GM12873 (cell line): Measurements from ENCODE around the gene KRTAP4-2.

Experiments used
- TF ChIP-seq, protein P1 (sequence below): IDR thresholded peaks from 2 replicates; pipeline ENCODE4 v1.5.1; 2012; ENCODE audit warnings: low read depth, mild to moderate bottlenecking, moderate library complexity, low read length, control low read depth; ENCODE audit not compliant: insufficient read depth; ENCODE audit errors: missing control alignments

Gene KRTAP4-2

DNA sequence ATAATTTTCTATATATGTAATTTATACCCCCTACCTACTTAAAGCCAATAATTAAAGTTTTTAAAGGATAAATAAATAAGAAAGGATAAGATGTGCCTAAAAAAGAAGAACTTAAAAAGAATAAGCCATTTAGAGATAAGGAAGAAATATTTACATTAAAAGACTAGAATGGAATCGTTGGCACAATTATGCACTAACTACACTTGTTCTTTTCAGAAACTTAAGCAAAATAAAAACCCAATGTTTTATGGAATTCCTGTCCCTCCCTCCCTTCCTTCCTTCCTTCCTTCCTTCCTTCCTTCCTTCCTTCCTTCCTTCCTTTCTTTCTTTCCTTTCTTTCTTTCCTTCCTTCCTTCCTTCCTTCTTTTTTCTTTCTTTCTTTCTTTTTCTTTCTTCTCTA is 33.2 kb downstream of the KRTAP4-2 start:
- TF ChIP-seq, protein P1, sequence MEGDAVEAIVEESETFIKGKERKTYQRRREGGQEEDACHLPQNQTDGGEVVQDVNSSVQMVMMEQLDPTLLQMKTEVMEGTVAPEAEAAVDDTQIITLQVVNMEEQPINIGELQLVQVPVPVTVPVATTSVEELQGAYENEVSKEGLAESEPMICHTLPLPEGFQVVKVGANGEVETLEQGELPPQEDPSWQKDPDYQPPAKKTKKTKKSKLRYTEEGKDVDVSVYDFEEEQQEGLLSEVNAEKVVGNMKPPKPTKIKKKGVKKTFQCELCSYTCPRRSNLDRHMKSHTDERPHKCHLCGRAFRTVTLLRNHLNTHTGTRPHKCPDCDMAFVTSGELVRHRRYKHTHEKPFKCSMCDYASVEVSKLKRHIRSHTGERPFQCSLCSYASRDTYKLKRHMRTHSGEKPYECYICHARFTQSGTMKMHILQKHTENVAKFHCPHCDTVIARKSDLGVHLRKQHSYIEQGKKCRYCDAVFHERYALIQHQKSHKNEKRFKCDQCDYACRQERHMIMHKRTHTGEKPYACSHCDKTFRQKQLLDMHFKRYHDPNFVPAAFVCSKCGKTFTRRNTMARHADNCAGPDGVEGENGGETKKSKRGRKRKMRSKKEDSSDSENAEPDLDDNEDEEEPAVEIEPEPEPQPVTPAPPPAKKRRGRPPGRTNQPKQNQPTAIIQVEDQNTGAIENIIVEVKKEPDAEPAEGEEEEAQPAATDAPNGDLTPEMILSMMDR: no peak

DNA sequence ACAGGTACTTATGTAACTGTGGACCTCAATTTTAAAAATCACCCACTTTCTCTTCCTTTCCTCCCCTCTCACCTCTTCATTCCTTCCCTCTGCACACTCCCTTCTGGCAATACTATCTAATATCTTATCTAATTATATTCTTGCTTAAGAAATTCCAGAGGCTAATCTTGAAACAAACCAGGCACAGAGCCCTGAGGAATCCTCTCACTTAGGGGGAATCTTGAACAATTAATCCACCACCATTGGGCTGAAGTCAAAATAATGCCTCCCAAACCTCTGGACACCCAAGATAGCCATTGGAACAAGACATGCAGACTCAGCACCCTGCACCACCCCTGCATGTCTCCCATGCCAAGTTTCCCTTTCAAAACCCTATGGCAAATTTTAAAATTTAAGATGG is 36.7 kb downstream of the KRTAP4-2 start:
- TF ChIP-seq, protein P1: no peak

DNA sequence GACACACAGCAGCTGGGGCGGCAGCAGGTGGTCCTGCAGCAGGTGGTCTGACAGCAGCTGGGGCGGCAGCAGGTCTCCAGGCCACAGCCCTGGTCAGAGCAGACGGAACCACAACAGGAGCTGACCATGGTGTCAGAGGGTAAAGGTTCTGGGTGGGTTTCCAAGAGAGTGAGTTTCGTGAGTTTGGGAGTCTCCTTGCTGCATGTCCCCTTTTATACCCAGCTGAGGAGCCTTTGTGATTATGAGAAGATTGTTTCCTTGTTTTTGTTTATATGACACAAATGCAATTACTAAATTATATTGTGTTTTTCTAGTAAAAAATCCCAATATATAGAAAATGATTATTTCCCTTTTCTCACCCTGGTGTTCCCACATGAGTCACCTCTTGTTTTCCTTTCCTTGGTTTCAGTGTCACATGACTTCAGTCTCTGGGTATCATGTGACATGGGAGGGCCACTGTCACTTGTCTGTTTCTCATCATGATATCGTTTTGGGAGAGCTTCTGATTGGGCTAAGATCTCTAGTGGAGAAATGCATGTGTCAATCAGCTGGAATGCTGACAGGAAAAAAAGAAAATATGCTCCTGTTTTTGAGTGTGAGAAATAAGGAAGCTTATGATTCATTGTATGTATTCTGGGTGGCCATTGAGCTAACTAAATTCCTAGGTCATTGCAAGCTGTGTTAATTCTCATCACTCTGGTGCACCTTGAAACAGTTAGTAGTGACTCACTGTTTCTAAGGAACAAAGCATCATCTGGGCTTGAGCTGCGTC is 37.5 kb downstream of the KRTAP4-2 start, which contains the start of gene KRTAP4-6:
KRTAP4-6 (minus strand) TSS at position 185 of the 772 bp plus-strand sequence; CDS start at position 128, 57 bp downstream.
- TF ChIP-seq, protein P1: no peak

DNA sequence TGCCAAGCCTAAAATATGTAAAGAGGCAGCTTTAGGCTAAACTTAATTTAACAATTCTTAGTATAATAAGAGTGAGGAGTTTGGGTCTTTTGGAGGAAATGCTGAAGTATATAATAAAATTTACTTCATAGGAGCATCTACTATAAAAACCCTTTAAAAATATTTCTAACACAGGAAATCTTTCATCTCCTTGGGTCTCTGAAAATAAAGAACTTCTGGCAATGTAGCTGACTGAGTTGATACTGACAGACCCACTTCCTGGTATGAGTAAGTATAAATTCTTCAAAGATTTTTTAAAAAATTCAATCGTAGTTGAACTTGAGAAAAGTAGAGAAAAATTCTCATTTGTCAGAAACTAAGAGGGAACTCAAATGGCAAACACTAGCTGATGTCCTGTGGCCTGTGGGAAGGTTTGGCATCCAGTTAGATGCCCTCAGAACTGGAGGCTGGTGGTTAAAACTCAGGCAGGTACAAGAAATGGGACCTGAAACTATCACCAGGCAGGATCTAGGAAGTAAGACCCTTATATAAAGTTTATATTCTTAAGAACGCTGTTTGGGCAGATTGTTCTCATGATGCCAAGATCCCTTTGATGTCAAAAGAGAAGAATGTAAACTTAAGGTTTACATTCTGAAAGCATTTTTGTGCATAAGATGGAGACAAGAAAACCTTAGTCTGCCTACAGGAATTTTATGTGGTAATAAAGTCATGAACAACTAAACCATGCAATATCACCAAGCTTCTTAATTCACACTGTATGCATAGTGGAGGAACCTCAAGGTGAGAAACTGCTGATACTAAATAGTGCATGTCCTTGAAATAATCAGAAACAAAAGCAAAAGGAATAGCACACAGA is 43.9 kb downstream of the KRTAP4-2 start:
- TF ChIP-seq, protein P1: no peak

DNA sequence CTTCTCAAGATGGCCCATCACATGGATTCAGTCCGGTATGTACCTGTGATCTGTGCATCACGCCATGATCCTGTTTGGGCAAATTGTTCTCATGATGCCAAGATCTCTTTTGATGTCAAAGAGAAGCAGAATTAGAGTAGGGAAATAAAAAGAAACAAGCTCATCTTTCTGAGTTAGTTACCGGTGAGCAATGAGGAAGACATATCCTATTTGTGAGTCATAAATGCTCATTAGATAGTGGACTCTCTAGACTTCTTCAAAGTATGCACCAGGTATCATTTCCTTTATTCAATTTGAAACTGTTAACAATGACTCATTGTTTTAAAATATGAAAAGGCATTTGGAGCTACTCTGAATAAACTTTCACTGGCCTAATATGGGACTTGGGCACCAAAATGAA is 46.0 kb downstream of the KRTAP4-2 start:
- TF ChIP-seq, protein P1: no peak
